ENCODE results near the gene LCP2.

Gene LCP2

GRCh38 chr5:170305016-170305645 is 7.6 kb upstream of the LCP2 start:
- TF ChIP-seq, protein P1, sequence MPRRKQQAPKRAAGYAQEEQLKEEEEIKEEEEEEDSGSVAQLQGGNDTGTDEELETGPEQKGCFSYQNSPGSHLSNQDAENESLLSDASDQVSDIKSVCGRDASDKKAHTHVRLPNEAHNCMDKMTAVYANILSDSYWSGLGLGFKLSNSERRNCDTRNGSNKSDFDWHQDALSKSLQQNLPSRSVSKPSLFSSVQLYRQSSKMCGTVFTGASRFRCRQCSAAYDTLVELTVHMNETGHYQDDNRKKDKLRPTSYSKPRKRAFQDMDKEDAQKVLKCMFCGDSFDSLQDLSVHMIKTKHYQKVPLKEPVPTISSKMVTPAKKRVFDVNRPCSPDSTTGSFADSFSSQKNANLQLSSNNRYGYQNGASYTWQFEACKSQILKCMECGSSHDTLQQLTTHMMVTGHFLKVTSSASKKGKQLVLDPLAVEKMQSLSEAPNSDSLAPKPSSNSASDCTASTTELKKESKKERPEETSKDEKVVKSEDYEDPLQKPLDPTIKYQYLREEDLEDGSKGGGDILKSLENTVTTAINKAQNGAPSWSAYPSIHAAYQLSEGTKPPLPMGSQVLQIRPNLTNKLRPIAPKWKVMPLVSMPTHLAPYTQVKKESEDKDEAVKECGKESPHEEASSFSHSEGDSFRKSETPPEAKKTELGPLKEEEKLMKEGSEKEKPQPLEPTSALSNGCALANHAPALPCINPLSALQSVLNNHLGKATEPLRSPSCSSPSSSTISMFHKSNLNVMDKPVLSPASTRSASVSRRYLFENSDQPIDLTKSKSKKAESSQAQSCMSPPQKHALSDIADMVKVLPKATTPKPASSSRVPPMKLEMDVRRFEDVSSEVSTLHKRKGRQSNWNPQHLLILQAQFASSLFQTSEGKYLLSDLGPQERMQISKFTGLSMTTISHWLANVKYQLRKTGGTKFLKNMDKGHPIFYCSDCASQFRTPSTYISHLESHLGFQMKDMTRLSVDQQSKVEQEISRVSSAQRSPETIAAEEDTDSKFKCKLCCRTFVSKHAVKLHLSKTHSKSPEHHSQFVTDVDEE (CRISPR knock-in tag; IDR thresholded peaks at IDR 0.05): no peak
- no peak for TF ChIP-seq BACH2 (CRISPR knock-in tag; IDR thresholded peaks at IDR 0.05; ENCODE audit: borderline replicate concordance)
- TF ChIP-seq POU6F1 (CRISPR knock-in tag; IDR thresholded peaks at IDR 0.05; ENCODE audit: borderline replicate concordance, low read depth): no peak
- no peak for TF ChIP-seq ZNF8 (CRISPR knock-in tag; IDR thresholded peaks at IDR 0.05)
- TF ChIP-seq, protein P2, sequence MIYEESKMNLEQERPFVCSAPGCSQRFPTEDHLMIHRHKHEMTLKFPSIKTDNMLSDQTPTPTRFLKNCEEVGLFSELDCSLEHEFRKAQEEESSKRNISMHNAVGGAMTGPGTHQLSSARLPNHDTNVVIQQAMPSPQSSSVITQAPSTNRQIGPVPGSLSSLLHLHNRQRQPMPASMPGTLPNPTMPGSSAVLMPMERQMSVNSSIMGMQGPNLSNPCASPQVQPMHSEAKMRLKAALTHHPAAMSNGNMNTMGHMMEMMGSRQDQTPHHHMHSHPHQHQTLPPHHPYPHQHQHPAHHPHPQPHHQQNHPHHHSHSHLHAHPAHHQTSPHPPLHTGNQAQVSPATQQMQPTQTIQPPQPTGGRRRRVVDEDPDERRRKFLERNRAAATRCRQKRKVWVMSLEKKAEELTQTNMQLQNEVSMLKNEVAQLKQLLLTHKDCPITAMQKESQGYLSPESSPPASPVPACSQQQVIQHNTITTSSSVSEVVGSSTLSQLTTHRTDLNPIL (CRISPR knock-in tag; IDR thresholded peaks at IDR 0.05; ENCODE audit: low read depth): no peak
- no peak for TF ChIP-seq ZFP30 (CRISPR knock-in tag; IDR thresholded peaks at IDR 0.05)
- no peak for TF ChIP-seq OSR1 (CRISPR knock-in tag; IDR thresholded peaks at IDR 0.05)
- TF ChIP-seq CSDC2 (CRISPR knock-in tag; IDR thresholded peaks at IDR 0.05): no peak
- TF ChIP-seq SNAI2 (CRISPR knock-in tag; IDR thresholded peaks at IDR 0.05): no peak
- no peak for TF ChIP-seq TOX (CRISPR knock-in tag; IDR thresholded peaks at IDR 0.05; ENCODE audit: borderline replicate concordance)
- no peak for ATAC-seq

GRCh38 chr5:170303549-170303948 is 6.0 kb upstream of the LCP2 start:
- no peak for TF ChIP-seq ZFP3 (CRISPR knock-in tag; IDR thresholded peaks at IDR 0.05)
- TF ChIP-seq GLIS3 (CRISPR knock-in tag; IDR thresholded peaks at IDR 0.05): no peak
- no peak for TF ChIP-seq ESRRG (CRISPR knock-in tag; IDR thresholded peaks at IDR 0.05)
- no peak for TF ChIP-seq ZC3H10 (CRISPR knock-in tag; IDR thresholded peaks at IDR 0.05)
- TF ChIP-seq POU6F1 (CRISPR knock-in tag; IDR thresholded peaks at IDR 0.05; ENCODE audit: borderline replicate concordance, low read depth): no peak
- no peak for TF ChIP-seq ZNF70 (CRISPR knock-in tag; IDR thresholded peaks at IDR 0.05)
- TF ChIP-seq BACH2 (CRISPR knock-in tag; IDR thresholded peaks at IDR 0.05; ENCODE audit: borderline replicate concordance): no peak
- no peak for TF ChIP-seq PATZ1 (CRISPR knock-in tag; IDR thresholded peaks at IDR 0.05; ENCODE audit: borderline replicate concordance)
- no peak for TF ChIP-seq ISL1 (CRISPR knock-in tag; IDR thresholded peaks at IDR 0.05)
- no peak for TF ChIP-seq CSRNP3 (CRISPR knock-in tag; IDR thresholded peaks at IDR 0.05)
- no peak for TF ChIP-seq RARB (CRISPR knock-in tag; IDR thresholded peaks at IDR 0.05)
- no peak for TF ChIP-seq ZNF8 (CRISPR knock-in tag; IDR thresholded peaks at IDR 0.05)
- no peak for ATAC-seq

All from SK-N-SH treated with all-trans-retinoic acid at 6 μM for 48 hours (cell line).